HG02588 (cell line): ENCODE data around the gene KIAA1755.

Experiments
- ATAC-seq: cut with Tn5 transposase; IDR thresholded peaks from one replicate; pipeline ENCODE4 v1.9.1; 2021; ENCODE audit warnings: mild to moderate bottlenecking, moderate library complexity; ENCODE audit not compliant: unreplicated experiment

Gene KIAA1755

GRCh38 chr20:38170219-38170825 is 90.2 kb downstream of the KIAA1755 start:
- no peak for ATAC-seq

- ATAC-seq = no peak
These were observed 90.8 kb downstream of the KIAA1755 start for GRCh38 chr20:38169636-38170193.

DNA sequence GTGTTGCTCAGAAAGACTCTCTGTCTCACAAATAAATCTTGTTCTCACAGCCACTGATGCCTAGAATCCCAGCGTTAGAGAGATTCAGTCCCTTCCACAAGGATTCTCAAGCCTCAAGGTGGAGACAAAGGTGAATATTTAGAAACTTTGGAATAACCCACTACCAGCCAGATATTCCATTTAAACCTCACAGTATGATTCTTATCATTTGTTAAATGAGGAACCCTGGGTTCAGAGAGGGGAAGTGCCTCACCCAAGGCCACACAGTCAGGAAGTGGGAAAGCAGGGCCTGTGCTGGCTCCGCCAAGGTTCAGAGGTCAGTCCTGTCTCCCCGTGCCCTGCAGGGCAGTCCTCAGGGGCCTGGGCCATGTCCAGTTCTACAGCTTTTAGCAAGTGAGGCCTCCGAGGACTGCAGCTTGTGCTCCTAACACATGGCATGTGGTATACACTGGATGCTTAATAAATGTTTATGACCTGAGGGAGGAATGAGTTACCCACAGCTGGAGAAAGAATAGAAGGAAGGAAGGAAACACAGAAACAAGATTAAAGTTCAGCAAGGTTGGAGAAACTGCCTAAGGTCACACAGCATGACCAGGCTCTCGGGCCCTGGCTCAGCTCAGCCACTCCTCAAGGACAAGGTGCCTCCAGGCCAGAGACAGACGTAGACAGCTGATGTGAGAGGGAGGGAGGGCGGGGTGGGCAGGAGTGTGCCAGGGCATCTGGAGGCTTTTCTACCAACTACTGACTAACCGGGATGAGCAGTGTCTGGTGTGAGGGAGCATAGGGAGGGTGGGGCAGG is 91.5 kb downstream of the KIAA1755 start:
- ATAC-seq = no peak

DNA sequence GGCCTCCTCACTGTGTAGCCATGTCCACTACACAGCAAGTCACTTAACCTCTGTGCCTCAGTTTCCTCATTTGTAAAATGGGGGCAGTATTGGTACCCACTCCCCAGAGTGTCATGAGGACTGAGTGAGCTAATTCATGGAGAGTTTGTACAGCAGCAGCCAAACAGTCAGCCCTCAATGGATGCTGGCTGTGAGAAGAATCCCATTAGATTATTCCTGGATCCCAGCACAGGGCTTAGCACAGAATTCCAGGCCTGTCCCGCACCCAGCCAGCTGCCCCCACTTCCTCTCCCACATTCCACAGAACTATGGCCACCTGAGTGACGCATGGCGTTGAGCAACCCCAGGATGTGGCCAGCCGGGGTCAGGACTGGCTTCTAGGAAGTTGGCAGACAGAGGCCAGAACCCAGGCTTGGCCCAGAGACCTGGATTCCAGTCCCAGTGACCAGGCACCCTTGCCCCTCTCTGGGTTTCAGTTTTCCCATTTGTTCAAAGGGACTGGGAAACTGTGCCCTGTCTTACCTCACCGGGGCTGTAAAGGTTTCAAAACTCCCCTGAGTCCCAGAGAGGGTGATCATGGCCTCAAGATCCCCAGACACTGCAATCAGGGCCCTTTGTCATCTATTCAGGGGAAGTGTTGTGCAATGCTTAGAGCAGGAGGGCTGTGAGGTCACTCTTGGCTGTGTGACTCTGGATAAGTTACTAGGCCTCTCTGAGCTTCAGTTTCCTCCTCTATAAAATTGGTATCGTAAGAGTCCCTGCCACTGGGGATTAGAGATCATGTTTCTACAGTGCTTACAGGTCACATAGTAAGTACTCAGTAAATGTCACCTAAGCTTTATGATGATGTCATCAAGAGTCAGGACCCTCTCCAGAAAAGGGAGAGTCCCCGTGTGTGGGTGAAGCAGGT is 92.4 kb downstream of the KIAA1755 start:
- no peak for ATAC-seq

DNA sequence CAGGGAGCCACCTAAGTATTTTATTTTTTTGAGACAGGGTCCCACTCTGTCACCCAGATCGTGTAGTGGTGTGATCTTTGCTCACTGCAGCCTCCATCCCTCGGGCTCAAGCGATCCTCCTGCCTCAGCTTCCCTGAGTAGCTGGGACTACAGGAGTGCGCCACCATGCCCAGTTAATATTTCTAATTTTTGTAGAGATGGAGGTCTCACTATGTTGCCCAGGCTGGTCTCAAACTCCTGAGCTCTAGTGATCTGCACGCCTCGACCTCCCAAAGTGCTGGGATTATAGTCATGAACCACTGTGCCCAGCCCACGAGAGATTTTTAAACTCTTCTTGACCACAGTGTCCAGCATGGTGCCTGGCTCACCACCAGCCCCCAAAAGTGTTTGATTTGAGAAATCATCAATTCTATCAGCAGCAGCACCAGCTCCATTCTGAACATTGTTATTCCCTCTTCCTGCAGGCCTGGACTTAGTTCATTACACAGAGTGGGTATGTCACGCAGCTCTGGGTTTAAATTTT is 93.1 kb downstream of the KIAA1755 start:
- no peak for ATAC-seq

GRCh38 chr20:38166703-38167233 is 93.8 kb downstream of the KIAA1755 start:
- no peak for ATAC-seq

DNA sequence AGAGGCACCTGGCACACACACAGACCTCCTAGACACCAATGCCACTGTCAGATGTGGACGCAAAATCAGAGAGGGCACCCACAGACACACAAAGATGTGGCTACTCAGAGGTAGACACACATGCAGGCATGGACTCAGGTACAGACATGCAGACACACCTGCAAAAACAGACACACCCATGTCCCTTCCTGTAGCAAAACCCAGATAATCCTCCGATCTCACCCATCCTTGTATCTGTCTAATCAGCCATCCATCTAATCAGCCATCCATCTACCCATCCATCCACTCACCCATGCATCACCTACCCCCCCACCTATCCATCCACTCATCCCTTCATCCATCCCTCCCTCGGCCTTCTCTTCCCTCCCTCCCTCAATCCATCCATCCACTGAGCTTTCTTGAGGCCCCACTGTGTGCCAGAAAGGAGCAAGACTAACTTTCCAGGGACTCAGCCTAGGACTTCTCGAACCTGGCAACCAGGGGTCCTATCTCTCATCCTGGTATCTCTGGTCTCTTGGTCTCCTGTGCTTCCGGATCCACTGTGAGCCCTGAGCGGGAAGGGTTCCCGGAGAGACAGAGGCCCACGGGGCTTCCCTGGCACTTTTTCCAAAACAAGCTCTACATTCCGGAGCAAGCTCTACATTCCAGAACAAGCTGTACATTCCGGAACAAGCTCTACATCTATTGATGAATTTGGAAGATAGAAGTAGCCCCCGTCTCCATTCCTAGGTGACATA is 94.4 kb downstream of the KIAA1755 start:
- no peak for ATAC-seq

GRCh38 chr20:38165089-38165965 is 95.2 kb downstream of the KIAA1755 start, which contains the start of gene TGM2:
Gene TGM2, minus strand, starts transcription at chr20:38165270. Its CDS starts 72 bp downstream, at chr20:38165198.
- ATAC-seq = no peak

DNA sequence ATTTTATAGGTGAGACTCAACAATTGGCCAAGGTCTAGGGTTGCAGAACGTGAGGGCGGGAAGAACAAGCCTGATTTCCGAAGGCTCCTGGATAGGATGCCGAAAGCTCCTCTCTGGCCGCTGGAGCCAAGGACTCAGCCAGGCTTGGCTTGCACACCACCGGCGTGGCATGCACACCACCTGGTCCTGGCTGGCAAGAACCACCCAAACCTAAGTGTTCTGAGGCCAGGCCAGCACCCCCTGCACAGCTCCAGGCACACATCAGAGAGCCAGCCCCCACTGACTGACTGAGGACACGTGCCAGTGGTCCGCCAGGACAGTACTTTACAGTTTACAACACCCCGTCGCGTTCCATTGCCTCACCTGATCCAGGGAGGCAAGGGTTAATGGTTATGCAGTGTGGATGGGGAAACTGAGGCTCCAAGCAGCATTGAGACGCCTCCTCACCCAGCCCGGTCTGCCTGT is 95.9 kb downstream of the KIAA1755 start:
- ATAC-seq = no peak

- no peak for ATAC-seq
These were observed 96.5 kb downstream of the KIAA1755 start for GRCh38 chr20:38164069-38164468.

GRCh38 chr20:38162878-38163875 is 97.4 kb downstream of the KIAA1755 start:
- no peak for ATAC-seq

- no peak for ATAC-seq
These were observed 98.4 kb downstream of the KIAA1755 start for GRCh38 chr20:38162149-38162548.

DNA sequence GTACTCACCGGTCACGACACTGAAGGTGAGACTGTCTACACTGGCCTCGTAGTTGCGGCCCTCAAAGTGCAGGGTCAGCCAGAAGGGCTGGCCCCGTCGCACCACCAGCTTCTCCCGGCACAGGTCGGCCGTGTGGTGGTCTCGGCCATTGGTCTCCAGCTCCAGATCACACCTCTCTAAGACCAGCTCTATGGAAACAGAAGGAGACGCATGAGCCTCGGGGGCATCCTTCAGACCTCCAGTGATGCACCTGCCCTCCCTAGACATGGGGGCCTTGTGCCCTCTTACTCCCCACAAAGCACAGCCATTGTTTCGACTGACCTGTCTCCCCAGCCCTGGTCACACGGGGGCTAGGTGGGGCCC is 99.1 kb downstream of the KIAA1755 start:
- ATAC-seq = no peak
